ENCODE results near the gene LAMB1.
A peak's percentile ranks its signal among the peaks of the same experiment; 100 is the strongest.
"Not testable (repeated sequence)": the region's sequence is repeated elsewhere in the genome, so short reads cannot be mapped to it uniquely, and the experiment has no call there.

The LAMB1 gene

GRCh38 chr7:108002726-108003598, at the start of gene LAMB1:
Gene LAMB1 (minus strand): TSS chr7:108003161. CDS start chr7:108002885, 276 bp downstream.
- peak in 40 of 42 donors; percentile 20 to 77 (median 56) for DNase-seq
- intact Hi-C loops (cut with DNase I), result no loop called here

- intact Hi-C loops (cut with DNase I), result no loop called here
- DNase-seq, result no peak
Measured at GRCh38 chr7:108051454-108051853, 48.5 kb upstream of the LAMB1 start.

GRCh38 chr7:108049962-108050361, 47.0 kb upstream of the LAMB1 start:
- intact Hi-C loops (cut with DNase I), result no loop called here
- no peak for DNase-seq

- DNase-seq, result no peak
- intact Hi-C loops (cut with DNase I), result no loop called here
Measured at GRCh38 chr7:108048422-108048821, 45.5 kb upstream of the LAMB1 start.

GRCh38 chr7:108046952-108047506, 44.1 kb upstream of the LAMB1 start:
- intact Hi-C loops (cut with DNase I), result no loop called here
- no peak for DNase-seq

GRCh38 chr7:108045669-108046068, 42.7 kb upstream of the LAMB1 start:
- DNase-seq, result no peak
- intact Hi-C loops (cut with DNase I), result no loop called here

GRCh38 chr7:108045154-108045553, 42.2 kb upstream of the LAMB1 start:
- intact Hi-C loops (cut with DNase I), result no loop called here
- DNase-seq, result no peak

- no peak for DNase-seq
- intact Hi-C loops (cut with DNase I), result no loop called here
Measured at GRCh38 chr7:108044345-108044744, 41.4 kb upstream of the LAMB1 start.

- peak in 1 of 42 donors; percentile 7 for DNase-seq
- intact Hi-C loops (cut with DNase I), result no loop called here
Measured at GRCh38 chr7:108038986-108039385, 36.0 kb upstream of the LAMB1 start.

GRCh38 chr7:108037741-108038140, 34.8 kb upstream of the LAMB1 start:
- intact Hi-C loops (cut with DNase I), result no loop called here
- no peak for DNase-seq

GRCh38 chr7:108037140-108037539, 34.2 kb upstream of the LAMB1 start:
- intact Hi-C loops (cut with DNase I), result no loop called here
- DNase-seq, result no peak

GRCh38 chr7:108034586-108034985, 31.6 kb upstream of the LAMB1 start:
- no peak for DNase-seq
- intact Hi-C loops (cut with DNase I), result no loop called here

- intact Hi-C loops (cut with DNase I), result no loop called here
- DNase-seq, result no peak
Measured at GRCh38 chr7:108033776-108034497, 31.0 kb upstream of the LAMB1 start.

- DNase-seq; intact Hi-C loops (cut with DNase I): not testable (repeated sequence)
Measured at GRCh38 chr7:108033309-108033708, 30.3 kb upstream of the LAMB1 start.

GRCh38 chr7:108030516-108030915, 27.6 kb upstream of the LAMB1 start:
- no peak for DNase-seq
- intact Hi-C loops (cut with DNase I), result no loop called here

GRCh38 chr7:108029034-108029433, 26.1 kb upstream of the LAMB1 start:
- intact Hi-C loops (cut with DNase I), result no loop called here
- no peak for DNase-seq

- DNase-seq, result no peak
- intact Hi-C loops (cut with DNase I), result no loop called here
Measured at GRCh38 chr7:108028111-108028510, 25.1 kb upstream of the LAMB1 start.

- no peak for DNase-seq
- intact Hi-C loops (cut with DNase I), result no loop called here
Measured at GRCh38 chr7:108027239-108027638, 24.3 kb upstream of the LAMB1 start.

- intact Hi-C loops (cut with DNase I), result no loop called here
- no peak for DNase-seq
Measured at GRCh38 chr7:108026647-108027046, 23.7 kb upstream of the LAMB1 start.

GRCh38 chr7:108026116-108026515, 23.2 kb upstream of the LAMB1 start:
- intact Hi-C loops (cut with DNase I), result no loop called here
- no peak for DNase-seq
